K562 (cell line): ENCODE measurements around the gene HMCN2. TPM values are rescaled to one million over a fixed set of nuclear protein-coding genes. Genes with fewer than 3 reads are reported as not detected.

Experiments used
- ATAC-seq: fragments of 200-7000 bp; cut with Tn5 transposase; 3 replicates; pipeline ENCODE4 v1.9.1; 2020; ENCODE audit warnings: moderate library complexity
- BruUV-seq: library from RNA; stranded (reverse); fragments of 400-500 nt; replicated peaks from 2 replicates; lab custom pipeline; 2021; lab: Mats Ljungman, UMichigan
- CTCF ChIA-PET: fragments of 300-600 bp; formaldehyde crosslinking; extraction: SDS; loops from one replicate; lab custom pipeline; 2021; ENCODE audit warnings: low intra/inter-chr PET ratio; lab: Yijun Ruan, JAX
- POLR2A ChIA-PET: fragments of 300-600, 350-650 bp; sonication (Branson Sonifier 250); formaldehyde crosslinking; extraction: SDS; loops from one replicate; lab custom pipeline; 2021; ENCODE audit warnings: antibody characterized with exemption, inconsistent platforms; lab: Yijun Ruan, JAX
- DNase-seq, 4 experiments: peaks; one replicate each; pipeline versions ENCODE4 v3.0.0 to v3.0.0-alpha.2; 2011 to 2018; ENCODE audit warnings: low spot score in 3 of 4, mixed read lengths in 3 of 4; ENCODE audit errors: extremely low read depth in 1 of 4
- FAIRE-seq: peaks from 2 replicates; lab custom pipeline; 2011; peaks lifted over from hg19 to GRCh38; lab: Jason Lieb, UNC
- H2AFZ ChIP-seq: 2 replicates; pipeline ENCODE4 v1.6.0; 2011; ENCODE audit warnings: low read depth, low read length, control low read depth, inconsistent platforms
- H3K27ac ChIP-seq: fragments of 200-600 bp; 3 replicates; pipeline ENCODE4 v1.8.0; 2011; ENCODE audit warnings: low read depth, mild to moderate bottlenecking, control low read depth, inconsistent platforms, low read length, moderate library complexity, mixed read lengths; ENCODE audit errors: extremely low read depth
- H3K27me3 ChIP-seq, 2 experiments: fragments of 300-600 bp in 1 of 2; 2 replicates in 1 of 2; 3 replicates in 1 of 2; pipeline versions ENCODE4 v1.6.0 to v1.8.0; 2011; ENCODE audit warnings: inconsistent platforms in 2 of 2, low read length in 2 of 2, mild to moderate bottlenecking in 1 of 2, mixed read lengths in 1 of 2, moderate library complexity in 1 of 2; ENCODE audit not compliant: control insufficient read depth in 2 of 2, insufficient read depth in 2 of 2
- H3K36me3 ChIP-seq: fragments of 300-600 bp; 3 replicates; pipeline ENCODE4 v1.8.0; 2011; ENCODE audit warnings: mild to moderate bottlenecking, low read length, inconsistent platforms; ENCODE audit not compliant: control insufficient read depth, insufficient read depth
- H3K4me1 ChIP-seq, 2 experiments: fragments of 200-600 bp in 1 of 2; replicated peaks in 1 of 2; 2 replicates in 1 of 2; 3 replicates in 1 of 2; pipeline versions ENCODE4 v1.5.1 to v1.8.0; 2011; ENCODE audit warnings: inconsistent platforms in 2 of 2, low read length in 2 of 2, mild to moderate bottlenecking in 1 of 2, mixed read lengths in 1 of 2, moderate library complexity in 1 of 2; ENCODE audit not compliant: control insufficient read depth in 2 of 2, insufficient read depth in 2 of 2
- H3K4me2 ChIP-seq: 2 replicates; pipeline ENCODE4 v1.6.1; 2011; ENCODE audit warnings: low read length, control low read depth, inconsistent platforms, mixed read lengths; ENCODE audit not compliant: insufficient read depth
- H3K4me3 ChIP-seq: fragments of 200-600 bp; sonication (generic), shearing (Covaris generic); 2 replicates; pipeline ENCODE4 v1.5.1; 2016; ENCODE audit warnings: control low read depth, inconsistent platforms
- H3K79me2 ChIP-seq: fragments of 200-600 bp; 3 replicates; pipeline ENCODE4 v1.8.0; 2011; ENCODE audit warnings: low read length, inconsistent platforms; ENCODE audit not compliant: control insufficient read depth, insufficient read depth
- H3K9ac ChIP-seq, 2 experiments: 2 replicates each; pipeline versions ENCODE4 v1.6.0 to v1.6.1; 2011; ENCODE audit warnings: low read depth in 2 of 2, low read length in 2 of 2, control low read depth in 1 of 2, inconsistent platforms in 1 of 2, mild to moderate bottlenecking in 1 of 2, mixed read lengths in 1 of 2; ENCODE audit not compliant: insufficient read depth in 1 of 2
- H3K9me1 ChIP-seq: one replicate; pipeline ENCODE4 v1.6.0; 2011; ENCODE audit warnings: inconsistent platforms, mild to moderate bottlenecking, low read length, moderate library complexity; ENCODE audit not compliant: control insufficient read depth, insufficient read depth
- H3K9me3 ChIP-seq: replicated peaks from 2 replicates; pipeline ENCODE4 v1.5.1; 2011; ENCODE audit warnings: low read depth, low read length, inconsistent platforms; ENCODE audit not compliant: control insufficient read depth, insufficient read depth
- H4K20me1 ChIP-seq: replicated peaks from 2 replicates; pipeline ENCODE4 v1.6.1; 2011; ENCODE audit warnings: low read length, inconsistent platforms, mixed read lengths; ENCODE audit not compliant: control insufficient read depth, insufficient read depth
- ADNP ChIP-seq: fragments of 200-800 bp; sonication (Bioruptor generic); IDR thresholded peaks from 2 replicates; pipeline ENCODE4 v1.6.1; 2016; ENCODE audit warnings: missing genetic modification characterization, missing compliant biosample characterization
- BCLAF1 ChIP-seq, 2 experiments: fragments of 450-650 bp in 1 of 2; IDR thresholded peaks; 2 replicates each; pipeline ENCODE4 v1.6.1; 2011 to 2017; ENCODE audit warnings: low read depth in 2 of 2, antibody characterized with exemption in 1 of 2, borderline replicate concordance in 1 of 2, low read length in 1 of 2, mild to moderate bottlenecking in 1 of 2, mixed read lengths in 1 of 2; ENCODE audit not compliant: control insufficient read depth in 1 of 2
- BCOR ChIP-seq: fragments of 450-650 bp; IDR thresholded peaks from 2 replicates; pipeline ENCODE4 v1.6.1; 2016
- CGGBP1 ChIP-seq: fragments of 250-450 bp; sonication (Bioruptor Pico); IDR thresholded peaks from 2 replicates; pipeline ENCODE4 v1.9.0; 2021; ENCODE audit warnings: mild to moderate bottlenecking
- CHD1 ChIP-seq: fragments of 200-600 bp; sonication (generic); IDR thresholded peaks from one replicate; pipeline ENCODE4 v1.6.1; 2012; ENCODE audit warnings: mild to moderate bottlenecking, moderate library complexity, low read length, inconsistent platforms
- EP300 ChIP-seq: IDR thresholded peaks from 2 replicates; pipeline ENCODE4 v1.6.1; 2012; ENCODE audit warnings: low read length, improper control_type of control experiment
- HLTF ChIP-seq: fragments of 450-650 bp; IDR thresholded peaks from 2 replicates; pipeline ENCODE4 v1.6.1; 2016
- KDM1A ChIP-seq, 2 experiments: fragments of 450-650 bp; IDR thresholded peaks; 2 replicates each; pipeline ENCODE4 v1.6.1; 2016; ENCODE audit warnings: mild to moderate bottlenecking in 2 of 2
- NFYB ChIP-seq: IDR thresholded peaks from 2 replicates; pipeline ENCODE4 v1.6.1; 2011; ENCODE audit warnings: mild to moderate bottlenecking, moderate library complexity; ENCODE audit not compliant: insufficient read length; ENCODE audit errors: extremely low read depth
- RBM17 ChIP-seq: fragments of 200-400 bp; formaldehyde crosslinking; IDR thresholded peaks from 2 replicates; pipeline ENCODE4 v1.6.1; 2017; ENCODE audit warnings: low read depth, mild to moderate bottlenecking, low read length, borderline replicate concordance
- SMARCA5 ChIP-seq: fragments of 450-650 bp; IDR thresholded peaks from 2 replicates; pipeline ENCODE4 v1.6.1; 2016
- ZNF551 ChIP-seq: fragments of 250-450 bp; sonication (Bioruptor Pico); IDR thresholded peaks from 2 replicates; pipeline ENCODE4 v1.5.0; 2021; ENCODE audit warnings: mild to moderate bottlenecking, moderate library complexity
- WGBS: fragments of 100-300 bp; shearing (Covaris generic); methylation state at CpG from one replicate; pipeline ENCODE4 v1.1.6; 2016; ENCODE audit warnings: low coverage, mixed read lengths; ENCODE audit not compliant: insufficient coverage; ENCODE audit errors: missing lambda C conversion rate; 5-methylcytosine and 5-hydroxymethylcytosine counted together
- in situ Hi-C: fragments of 300-500 bp; cut with MboI; formaldehyde crosslinking; loops from 4 replicates; pipeline ENCODE4 v1.15.0; 2018; ENCODE audit warnings: inconsistent platforms, mixed read lengths
- intact Hi-C: fragments of 100-400 bp; cut with micrococcal nuclease; formaldehyde crosslinking; loops from 2 replicates; pipeline ENCODE4 v1.14.2; 2022
- polyA plus RNA-seq, 8 experiments: library from polyadenylated mRNA; depleted of rRNA in 4 of 8; stranded (reverse) in 5 of 8; unstranded in 3 of 8; fragments of >200 nt; fragmentation: Nextera tagmentation in 2 of 8; fragmentation: Illumina TruSeq in 1 of 8; extraction: Ambion mirVana in 2 of 8; extraction: Trizol in 1 of 8; gene quantifications; 2 replicates each; pipeline versions ENCODE4 v1.2.1 to v1.2.3, GENCODE V29; 2011 to 2014; ENCODE audit warnings: inconsistent platforms in 1 of 8, missing spikeins in 1 of 8
- total RNA-seq, 7 experiments: library from RNA; depleted of rRNA in 6 of 7; stranded (reverse); fragments of >200 nt in 6 of 7; fragmentation: Illumina TruSeq in 2 of 7; extraction: Trizol in 2 of 7; gene quantifications; 2 replicates each; pipeline versions ENCODE4 v1.2.1 to v1.2.3, GENCODE V29; 2011 to 2021; ENCODE audit warnings: low replicate concordance in 1 of 7

Gene HMCN2
- total and polyA plus RNA-seq, 9 of the 15 experiments (the other 6 are each of a cell fraction or from before 2014, with no cell fraction given) = 0.01 TPM; not detected in 8

- BruUV-seq = no TSS peak
- Histone ChIP-seq H3K9ac (0 out of 4 replicates have a peak overlapping the region, but pooled peaks of 1 of the 2 experiments have one; percentile 29), H3K27me3 (peaks cover 18 to 66% of the 10 kb centered on the region in 2 experiments), H3K79me2 (no peaks in the 10 kb centered on the region), H3K4me1 (peaks cover 10 to 30% of the 10 kb centered on the region in 2 experiments; a peak in 3 of 5 replicates)
- intact Hi-C loops = no loop called here
- CTCF ChIA-PET = no interaction called here
- TF ChIP-seq RBM17 (no peak), KDM1A (IDR thresholded peaks at IDR 0.05) (peak in 1 of 2 experiments; percentile 67; a peak in 1 of 4 replicates), CHD1 (no peak), BCOR (peak; percentile 78), CGGBP1 (CRISPR knock-in tag) (no peak), SMARCA5 (peak; percentile 57; the same call in 1 of the 2 replicates), EP300 (no peak), BCLAF1 (IDR thresholded peaks at IDR 0.05; ENCODE audit: borderline replicate concordance in 1 of 2, control insufficient read depth in 1 of 2, low read depth in 2 of 2, low read length in 1 of 2) (no peak), HLTF (no peak), NFYB (no peak), ZNF551 (CRISPR knock-in tag) (no peak), ADNP (0 out of 2 replicates have a peak, but pooled peaks have one; percentile 21)
- TF ChIP-seq, all 486 proteins: peak for 4
- ATAC-seq (no peak), DNase-seq (no peak), FAIRE-seq (no peak)
- H4K20me1 ChIP-seq = peaks cover 15% of the 10 kb centered on the region
- no peak overlapping the region for H2AFZ ChIP-seq
- in situ Hi-C loops = no loop called here
- H3K9me1 ChIP-seq = no peaks in the 10 kb centered on the region
- H3K27ac ChIP-seq = no peak overlapping the region
- no peaks in the 10 kb centered on the region for H3K9me3 ChIP-seq
- POLR2A ChIA-PET = interaction anchor here (0.7 to 1.0 kb wide), 2 partner anchors 11 to 433 kb away, joined by 3 to 4 read pairs; no protein-coding TSS in a partner anchor
- H3K36me3 ChIP-seq = no peaks in the 10 kb centered on the region
- 15% methylated on average over 16 of the region's 17 CpGs for WGBS
- H3K4me3 ChIP-seq = no peak overlapping the region
- H3K4me2 ChIP-seq = no peak overlapping the region
Measured at GRCh38 chr9:130319944-130320712, 54.6 kb downstream of the HMCN2 start.
